ENCODE results near the gene MIS12.

Gene MIS12

GRCh38 chr17:5527601-5528250, 41.4 kb downstream of the MIS12 start:
- intact Hi-C loops (cut with DNase I), result no loop called here
- DNase-seq, result no peak

- DNase-seq, result no peak
- intact Hi-C loops (cut with DNase I), result no loop called here
Measured at GRCh38 chr17:5530265-5531084, 44.1 kb downstream of the MIS12 start.

- no peak for DNase-seq
- intact Hi-C loops (cut with DNase I), result no loop called here
Measured at GRCh38 chr17:5531085-5531418, 44.7 kb downstream of the MIS12 start.

GRCh38 chr17:5532581-5532980, 46.2 kb downstream of the MIS12 start:
- DNase-seq, result no peak
- intact Hi-C loops (cut with DNase I), result no loop called here

GRCh38 chr17:5533486-5534315, 47.3 kb downstream of the MIS12 start:
- intact Hi-C loops (cut with DNase I), result no loop called here
- DNase-seq, result no peak

GRCh38 chr17:5535436-5535835, 49.1 kb downstream of the MIS12 start:
- intact Hi-C loops (cut with DNase I), result no loop called here
- no peak for DNase-seq

GRCh38 chr17:5536866-5537650, 50.7 kb downstream of the MIS12 start:
- DNase-seq, result no peak
- intact Hi-C loops (cut with DNase I), result no loop called here

GRCh38 chr17:5539286-5539685, 52.9 kb downstream of the MIS12 start:
- intact Hi-C loops (cut with DNase I), result no loop called here
- peak in 1 of 42 donors; percentile 23 for DNase-seq

GRCh38 chr17:5540321-5540720, 54.0 kb downstream of the MIS12 start:
- intact Hi-C loops (cut with DNase I), result no loop called here
- DNase-seq, result no peak
